HepG2 (cell line): ENCODE results near the gene ARPC5. TPM values are rescaled to one million over a fixed set of nuclear protein-coding genes. Genes with fewer than 3 reads are reported as not detected.

Source experiments
- ATAC-seq: fragments of 200-7000 bp; cut with Tn5 transposase; 3 replicates; pipeline ENCODE4 v1.9.1; 2020; ENCODE audit warnings: mild to moderate bottlenecking, moderate library complexity
- BruUV-seq: library from RNA; stranded (reverse); fragments of 400-500 nt; replicated peaks from 2 replicates; lab custom pipeline; 2021; lab: Mats Ljungman, UMichigan
- CTCF ChIA-PET: fragments of 300-600 bp; formaldehyde crosslinking; extraction: SDS; loops from one replicate; lab custom pipeline; 2021; ENCODE audit warnings: low total read pairs, inconsistent platforms, low intra/inter-chr PET ratio; lab: Yijun Ruan, JAX
- POLR2A ChIA-PET: fragments of 350-600 bp; sonication (Branson Sonifier 250); formaldehyde crosslinking; loops from one replicate; lab custom pipeline; 2020; ENCODE audit warnings: antibody characterized with exemption, inconsistent platforms; lab: Yijun Ruan, JAX
- DNase-seq: peaks from one replicate; pipeline ENCODE4 v3.0.0-alpha.2; 2015; ENCODE audit warnings: low spot score
- FAIRE-seq: peaks from 3 replicates; lab custom pipeline; 2011; peaks lifted over from hg19 to GRCh38; lab: Jason Lieb, UNC
- H2AFZ ChIP-seq: one replicate; pipeline ENCODE4 v1.6.1; 2011; ENCODE audit warnings: low read length, inconsistent platforms
- H3K27ac ChIP-seq: fragments of 300-600 bp; 3 replicates; pipeline ENCODE4 v1.8.0; 2011; ENCODE audit warnings: mixed run types, mild to moderate bottlenecking, mixed read lengths, low read length, inconsistent platforms; ENCODE audit not compliant: insufficient read depth; ENCODE audit errors: extremely low read length
- H3K27me3 ChIP-seq, 2 experiments: fragments of 200-600 bp in 1 of 2; 2 replicates in 1 of 2; 3 replicates in 1 of 2; pipeline versions ENCODE4 v1.6.0 to v1.8.0; 2011; ENCODE audit warnings: low read length in 2 of 2, mild to moderate bottlenecking in 2 of 2, moderate library complexity in 2 of 2, inconsistent platforms in 1 of 2; ENCODE audit not compliant: insufficient read depth in 2 of 2, control insufficient read depth in 1 of 2
- H3K36me3 ChIP-seq, 2 experiments: fragments of 200-600 bp in 1 of 2; replicated peaks in 1 of 2; 2 replicates in 1 of 2; 3 replicates in 1 of 2; pipeline versions ENCODE4 v1.5.1 to v1.8.0; 2011; ENCODE audit warnings: low read length in 2 of 2, inconsistent platforms in 1 of 2; ENCODE audit not compliant: insufficient read depth in 2 of 2, control insufficient read depth in 1 of 2
- H3K4me1 ChIP-seq: 2 replicates; pipeline ENCODE4 v1.5.1; 2012; ENCODE audit warnings: low read length, inconsistent platforms; ENCODE audit not compliant: insufficient read depth
- H3K4me2 ChIP-seq: 2 replicates; pipeline ENCODE4 v1.6.0; 2011; ENCODE audit warnings: low read depth, low read length, inconsistent platforms
- H3K4me3 ChIP-seq, 3 experiments: fragments of 200-600 bp in 1 of 3; sonication (generic), shearing (Covaris generic) in 1 of 3; replicated peaks in 1 of 3; 2 replicates each; pipeline ENCODE4 v1.5.1; 2011 to 2016; ENCODE audit warnings: low read length in 3 of 3, inconsistent platforms in 2 of 3, low read depth in 2 of 3, mild to moderate bottlenecking in 2 of 3, control low read depth in 1 of 3, mixed read lengths in 1 of 3; ENCODE audit not compliant: insufficient read depth in 1 of 3
- H3K79me2 ChIP-seq: one replicate; pipeline ENCODE4 v1.6.1; 2011; ENCODE audit warnings: low read length, inconsistent platforms; ENCODE audit not compliant: insufficient read depth
- H3K9ac ChIP-seq: 2 replicates; pipeline ENCODE4 v1.6.0; 2011; ENCODE audit warnings: mild to moderate bottlenecking, low read depth, low read length, inconsistent platforms; ENCODE audit not compliant: insufficient read depth
- H3K9me3 ChIP-seq: 2 replicates; pipeline ENCODE4 v1.5.1; 2012; ENCODE audit warnings: mild to moderate bottlenecking, low read length
- H4K20me1 ChIP-seq: 2 replicates; pipeline ENCODE4 v1.6.0; 2011; ENCODE audit warnings: inconsistent platforms, mild to moderate bottlenecking, low read length, moderate library complexity; ENCODE audit not compliant: insufficient read depth
- CHD4 ChIP-seq: fragments of 200-600 bp; sonication (generic); IDR thresholded peaks from 2 replicates; pipeline ENCODE4 v1.7.0; 2017; ENCODE audit warnings: mild to moderate bottlenecking, low read length, borderline replicate concordance
- CSRNP1 ChIP-seq: sonication (generic); formaldehyde crosslinking; IDR thresholded peaks from 2 replicates; pipeline ENCODE4 v1.8.1; 2023; ENCODE audit warnings: mild to moderate bottlenecking, missing genetic modification reagents
- HMGXB4 ChIP-seq, 2 experiments: sonication (generic) in 1 of 2; formaldehyde crosslinking in 1 of 2; IDR thresholded peaks; 2 replicates each; pipeline versions ENCODE4 v1.4.0 to v1.6.1; 2018 to 2020; ENCODE audit warnings: missing genetic modification reagents in 2 of 2, borderline replicate concordance in 1 of 2, low read depth in 1 of 2, mild to moderate bottlenecking in 1 of 2, missing biosample characterization in 1 of 2
- JDP2 ChIP-seq: sonication (generic); formaldehyde crosslinking; IDR thresholded peaks from 2 replicates; pipeline ENCODE4 v1.8.1; 2022; ENCODE audit warnings: missing genetic modification reagents, borderline replicate concordance
- KAT7 ChIP-seq: IDR thresholded peaks from 2 replicates; pipeline ENCODE4 v1.6.1; 2018; ENCODE audit warnings: borderline replicate concordance, missing compliant biosample characterization
- KDM6A ChIP-seq: IDR thresholded peaks from 2 replicates; pipeline ENCODE4 v1.6.1; 2016; ENCODE audit warnings: low read depth
- LCORL ChIP-seq, 2 experiments: fragments of 450-650 bp in 1 of 2; sonication (generic) in 1 of 2; formaldehyde crosslinking in 1 of 2; IDR thresholded peaks; 2 replicates each; pipeline versions ENCODE4 v1.5.0 to v1.6.1; 2017 to 2020; ENCODE audit warnings: antibody characterized with exemption in 1 of 2, missing genetic modification reagents in 1 of 2
- MYNN ChIP-seq: sonication (generic); formaldehyde crosslinking; IDR thresholded peaks from 2 replicates; pipeline ENCODE4 v1.4.0; 2020; ENCODE audit warnings: mild to moderate bottlenecking, low read depth, missing genetic modification reagents
- NONO ChIP-seq, 2 experiments: fragments of 450-650 bp in 1 of 2; sonication (generic) in 1 of 2; formaldehyde crosslinking in 1 of 2; IDR thresholded peaks in 1 of 2; conservative IDR thresholded peaks in 1 of 2; 2 replicates each; pipeline versions ENCODE4 v1.6.1 to v1.8.0; 2017 to 2022; ENCODE audit warnings: mild to moderate bottlenecking in 1 of 2, missing genetic modification reagents in 1 of 2, moderate library complexity in 1 of 2
- PITX1 ChIP-seq: sonication (generic); formaldehyde crosslinking; IDR thresholded peaks from 2 replicates; pipeline ENCODE4 v1.5.1; 2020; ENCODE audit warnings: mild to moderate bottlenecking, missing genetic modification reagents
- POGZ ChIP-seq: sonication (generic); formaldehyde crosslinking; IDR thresholded peaks from 2 replicates; pipeline ENCODE4 v1.4.0; 2020; ENCODE audit warnings: mild to moderate bottlenecking, missing genetic modification reagents
- RFXANK ChIP-seq: IDR thresholded peaks from 2 replicates; pipeline ENCODE4 v1.6.1; 2016
- SKIL ChIP-seq: sonication (generic); formaldehyde crosslinking; IDR thresholded peaks from 2 replicates; pipeline ENCODE4 v1.8.0; 2022; ENCODE audit warnings: missing genetic modification reagents, mild to moderate bottlenecking, moderate library complexity, borderline replicate concordance
- TARDBP ChIP-seq: sonication (generic); formaldehyde crosslinking; IDR thresholded peaks from 2 replicates; pipeline ENCODE4 v1.8.0; 2022; ENCODE audit warnings: mild to moderate bottlenecking, missing genetic modification reagents
- ZFP41 ChIP-seq: sonication (generic); formaldehyde crosslinking; IDR thresholded peaks from 2 replicates; pipeline ENCODE4 v1.4.0; 2020; ENCODE audit warnings: mild to moderate bottlenecking, missing genetic modification reagents, borderline replicate concordance
- ZNF333 ChIP-seq: sonication (generic); formaldehyde crosslinking; IDR thresholded peaks from 2 replicates; pipeline ENCODE4 v1.4.0; 2020; ENCODE audit warnings: mild to moderate bottlenecking, missing genetic modification reagents, borderline replicate concordance
- in situ Hi-C: cut with HindIII; loops from 2 replicates; pipeline ENCODE4 v1.10.0; 2017; ENCODE audit warnings: low pct_unique_long_range_greater_than_20kb; ENCODE audit not compliant: extremely low pct_ligation_motif_present
- intact Hi-C: fragments of 100-400 bp; cut with micrococcal nuclease; formaldehyde crosslinking; loops from one replicate; pipeline ENCODE4 v1.10.0; 2022; ENCODE audit not compliant: unreplicated experiment
- polyA plus RNA-seq, 8 experiments: library from polyadenylated mRNA; depleted of rRNA in 3 of 8; stranded (reverse) in 7 of 8; unstranded in 1 of 8; fragments of >200 nt; fragmentation: Illumina TruSeq in 4 of 8; extraction: Trizol in 4 of 8; gene quantifications; 2 replicates each; pipeline versions ENCODE4 v1.2.1 to v1.2.3, GENCODE V29; 2011 to 2016; ENCODE audit warnings: low read depth in 4 of 8, missing spikeins in 1 of 8, mixed read lengths in 1 of 8; ENCODE audit not compliant: insufficient read depth in 1 of 8
- total RNA-seq, 5 experiments: library from RNA; depleted of rRNA; stranded (reverse); fragments of >200 nt; fragmentation: Illumina TruSeq; extraction: Trizol; gene quantifications; 2 replicates each; pipeline ENCODE4 v1.2.3, GENCODE V29; 2016; ENCODE audit warnings: low read depth in 1 of 5

The ARPC5 gene
- total and polyA plus RNA-seq, 2 of the 13 experiments (the other 11 are each of a cell fraction or from before 2014, with no cell fraction given), result 48.4 to 106 TPM

DNA sequence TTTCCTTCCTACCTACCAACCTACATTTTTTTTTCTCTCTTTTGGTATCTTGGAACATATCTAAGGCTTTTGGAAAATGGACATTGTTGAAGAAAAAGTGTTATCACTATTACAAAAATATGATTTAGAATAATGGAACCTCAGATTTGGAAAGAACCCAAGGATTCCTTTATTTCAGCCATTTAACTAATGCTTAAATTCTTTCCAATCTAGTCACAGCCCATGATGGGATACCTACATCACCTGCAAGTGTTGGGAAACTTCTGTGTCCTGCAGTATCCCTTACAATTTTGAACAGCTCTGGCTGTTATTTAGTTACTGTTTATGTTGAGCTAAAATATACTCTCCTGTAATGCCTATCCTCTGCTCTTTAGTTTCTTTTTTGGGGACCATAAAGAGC lies 39.8 kb upstream of the ARPC5 start:
- intact Hi-C loops, result no loop called here
- ChIA-PET POLR2A (no interaction called here), CTCF (no interaction called here)
- peaks cover 20% of the 10 kb centered on the region for H3K4me1 ChIP-seq
- no peak overlapping the region for H3K9ac ChIP-seq
- H3K36me3 ChIP-seq, result no peaks in the 10 kb centered on the region
- DNase-seq (no peak), ATAC-seq (no peak), FAIRE-seq (no peak)
- H3K27ac ChIP-seq, result no peak overlapping the region
- no peaks in the 10 kb centered on the region for H3K79me2 ChIP-seq
- BruUV-seq, result no TSS peak
- H3K27me3 ChIP-seq, result no peaks in the 10 kb centered on the region
- in situ Hi-C loops, result no loop called here
- H2AFZ ChIP-seq, result no peak overlapping the region
- H3K4me2 ChIP-seq, result no peak overlapping the region
- H3K4me3 ChIP-seq, result no peak overlapping the region
- TF ChIP-seq NONO (IDR thresholded peaks at IDR 0.05) (no peak), NONO (CRISPR knock-in tag; conservative IDR thresholded peaks at IDR 0.05) (no peak), TARDBP (CRISPR knock-in tag) (no peak), CSRNP1 (CRISPR knock-in tag) (no peak), ZNF333 (CRISPR knock-in tag) (no peak), KDM6A (CRISPR knock-in tag) (no peak), CHD4 (no peak), MYNN (no peak), LCORL (IDR thresholded peaks at IDR 0.05) (no peak), LCORL (CRISPR knock-in tag; IDR thresholded peaks at IDR 0.05) (no peak), KAT7 (CRISPR knock-in tag) (no peak), POGZ (CRISPR knock-in tag) (no peak), SKIL (CRISPR knock-in tag) (no peak), PITX1 (CRISPR knock-in tag) (no peak), JDP2 (CRISPR knock-in tag) (no peak), RFXANK (CRISPR knock-in tag) (no peak), ZFP41 (CRISPR knock-in tag) (no peak), HMGXB4 (CRISPR knock-in tag; IDR thresholded peaks at IDR 0.05; ENCODE audit: borderline replicate concordance in 1 of 2, low read depth in 1 of 2) (no peak)
- no peaks in the 10 kb centered on the region for H3K9me3 ChIP-seq
- no peaks in the 10 kb centered on the region for H4K20me1 ChIP-seq
